NCI-H2196 (cell line): ENCODE data around the gene LRRC75A.
"Not testable (repeated sequence)": the region's sequence is repeated elsewhere in the genome, so short reads cannot be mapped to it uniquely, and the experiment has no call there.

Source experiments
- DNase-seq: peaks from one replicate; lab custom pipeline; 2025; ENCODE audit not compliant: unreplicated experiment; lab: John Stamatoyannopoulos, UW

The LRRC75A gene

GRCh38 chr17:16407911-16408588, 83.9 kb downstream of the LRRC75A start:
- DNase-seq: peak; percentile 62

GRCh38 chr17:16406742-16407674, 85.0 kb downstream of the LRRC75A start:
- no peak for DNase-seq

- DNase-seq: not testable (repeated sequence)
Measured at GRCh38 chr17:16403847-16404246, 88.1 kb downstream of the LRRC75A start.

- no peak for DNase-seq
Measured at GRCh38 chr17:16398270-16399267, 93.4 kb downstream of the LRRC75A start.

GRCh38 chr17:16396693-16397092, 95.3 kb downstream of the LRRC75A start:
- not testable (repeated sequence) for DNase-seq

GRCh38 chr17:16395887-16396286, 96.1 kb downstream of the LRRC75A start:
- DNase-seq: not testable (repeated sequence)

- not testable (repeated sequence) for DNase-seq
Measured at GRCh38 chr17:16392491-16392890, 99.5 kb downstream of the LRRC75A start.
